Measurements from ENCODE around the gene RBM27.

GRCh38 chr5:146196459-146197048, 6.9 kb upstream of the RBM27 start:
- TF ChIP-seq CTCF (IDR thresholded peaks at IDR 0.05; ENCODE audit: low read length), result no peak
- TF ChIP-seq EZH2 (IDR thresholded peaks at IDR 0.05; ENCODE audit: borderline replicate concordance, low read length), result no peak

All from OCI-LY1 (cell line).